Effector memory CD8-positive, alpha-beta T cell (primary cell): ENCODE results near the gene MTTP.

Experiments
- ATAC-seq: fragments of 150-1000 bp; cut with Tn5 transposase; replicated peaks from 2 replicates; pipeline ENCODE4 v1.10.0; 2021; ENCODE audit warnings: mild to moderate bottlenecking, moderate library complexity
- DNase-seq, 3 experiments: peaks; one replicate each; pipeline ENCODE4 v3.0.0; 2021
- H3K27ac Mint-ChIP-seq, 2 donors: one replicate each; pipeline ENCODE4 v1.8.0; 2022; ENCODE audit warnings: mild to moderate bottlenecking in 2 of 2, mixed read lengths in 2 of 2, moderate library complexity in 2 of 2
- H3K27me3 Mint-ChIP-seq, 2 donors: one replicate each; pipeline ENCODE4 v1.8.0; 2022; ENCODE audit warnings: mixed read lengths in 2 of 2
- H3K36me3 Mint-ChIP-seq: one replicate; pipeline ENCODE4 v1.8.0; 2022; ENCODE audit warnings: mild to moderate bottlenecking, moderate library complexity, mixed read lengths; ENCODE audit not compliant: insufficient read depth
- H3K4me1 Mint-ChIP-seq, 2 donors: one replicate each; pipeline ENCODE4 v1.8.0; 2022; ENCODE audit warnings: low read depth in 2 of 2, mixed read lengths in 2 of 2
- H3K4me3 Mint-ChIP-seq, 2 donors: one replicate each; pipeline ENCODE4 v1.8.0; 2022; ENCODE audit warnings: mild to moderate bottlenecking in 2 of 2, mixed read lengths in 2 of 2, moderate library complexity in 2 of 2
- H3K9me3 Mint-ChIP-seq, 2 donors: one replicate each; pipeline ENCODE4 v1.8.0; 2022; ENCODE audit warnings: mixed read lengths in 2 of 2

MTTP gene

GRCh38 chr4:99610605-99611175 is 36.1 kb downstream of the MTTP start:
- no peaks in the 10 kb centered on the region for H3K4me1 Mint-ChIP-seq
- H3K36me3 Mint-ChIP-seq: no peaks in the 10 kb centered on the region
- H3K27ac Mint-ChIP-seq: no peak overlapping the region
- DNase-seq: no peak
- H3K4me3 Mint-ChIP-seq: no peak overlapping the region
- no peaks in the 10 kb centered on the region for H3K9me3 Mint-ChIP-seq
- ATAC-seq: no peak
- H3K27me3 Mint-ChIP-seq: peaks cover 46 to 49% of the 10 kb centered on the region in 2 donors

GRCh38 chr4:99612281-99612680 is 37.7 kb downstream of the MTTP start:
- no peaks in the 10 kb centered on the region for H3K9me3 Mint-ChIP-seq
- no peaks in the 10 kb centered on the region for H3K36me3 Mint-ChIP-seq
- H3K4me1 Mint-ChIP-seq: no peaks in the 10 kb centered on the region
- no peak overlapping the region for H3K4me3 Mint-ChIP-seq
- ATAC-seq (no peak), DNase-seq (no peak)
- peaks cover 45 to 47% of the 10 kb centered on the region in 2 donors for H3K27me3 Mint-ChIP-seq
- no peak overlapping the region for H3K27ac Mint-ChIP-seq

DNA sequence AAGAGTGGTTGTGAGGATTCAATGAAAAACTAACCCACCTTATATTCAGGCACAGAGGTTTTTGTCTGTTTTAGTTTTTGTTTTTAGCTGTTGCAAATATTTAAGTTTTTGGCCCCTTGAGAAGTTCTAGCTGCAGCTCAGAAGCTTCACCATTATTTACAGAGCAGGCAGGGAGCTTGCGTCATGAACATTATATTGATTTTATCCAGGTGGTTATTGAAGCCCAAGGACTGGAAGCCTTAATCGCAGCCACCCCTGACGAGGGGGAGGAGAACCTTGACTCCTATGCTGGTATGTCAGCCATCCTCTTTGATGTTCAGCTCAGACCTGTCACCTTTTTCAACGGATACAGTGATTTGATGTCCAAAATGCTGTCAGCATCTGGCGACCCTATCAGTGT is 38.1 kb downstream of the MTTP start:
- no peak overlapping the region for H3K4me3 Mint-ChIP-seq
- ATAC-seq (no peak), DNase-seq (no peak)
- no peak overlapping the region for H3K27ac Mint-ChIP-seq
- no peaks in the 10 kb centered on the region for H3K9me3 Mint-ChIP-seq
- H3K27me3 Mint-ChIP-seq: peaks cover 41 to 47% of the 10 kb centered on the region in 2 donors
- H3K36me3 Mint-ChIP-seq: no peaks in the 10 kb centered on the region
- no peaks in the 10 kb centered on the region for H3K4me1 Mint-ChIP-seq

DNA sequence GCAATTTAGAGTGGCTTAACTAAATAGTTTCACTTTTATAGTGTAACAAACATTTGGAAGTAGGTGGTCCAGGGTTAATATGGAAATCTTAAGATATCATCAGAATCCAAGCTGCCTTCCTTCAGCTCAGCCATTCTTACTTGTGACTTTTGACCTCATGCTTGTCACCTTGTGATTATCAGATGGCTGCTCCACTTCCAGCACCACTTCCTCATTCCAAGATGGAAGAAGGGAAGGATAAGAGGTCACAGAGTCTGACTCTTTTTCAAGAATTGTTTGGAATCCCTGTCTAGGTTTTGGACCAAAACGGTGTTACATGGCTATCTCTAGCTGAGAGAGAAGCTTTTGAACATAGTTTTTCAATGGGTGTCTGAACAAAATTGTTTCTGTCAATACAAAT is 39.9 kb downstream of the MTTP start:
- ATAC-seq: no peak
- Mint-ChIP-seq H3K27ac (no peak overlapping the region), H3K27me3 (peaks cover 35 to 40% of the 10 kb centered on the region in 2 donors), H3K4me1 (no peaks in the 10 kb centered on the region), H3K4me3 (no peak overlapping the region), H3K36me3 (no peaks in the 10 kb centered on the region), H3K9me3 (no peaks in the 10 kb centered on the region)
- DNase-seq: no peak

GRCh38 chr4:99615170-99615820 is 40.7 kb downstream of the MTTP start:
- no peak for ATAC-seq
- no peaks in the 10 kb centered on the region for H3K9me3 Mint-ChIP-seq
- no peaks in the 10 kb centered on the region for H3K36me3 Mint-ChIP-seq
- H3K4me1 Mint-ChIP-seq: no peaks in the 10 kb centered on the region
- DNase-seq: no peak
- peaks cover 27 to 36% of the 10 kb centered on the region in 2 donors for H3K27me3 Mint-ChIP-seq
- H3K4me3 Mint-ChIP-seq: no peak overlapping the region
- no peak overlapping the region for H3K27ac Mint-ChIP-seq

DNA sequence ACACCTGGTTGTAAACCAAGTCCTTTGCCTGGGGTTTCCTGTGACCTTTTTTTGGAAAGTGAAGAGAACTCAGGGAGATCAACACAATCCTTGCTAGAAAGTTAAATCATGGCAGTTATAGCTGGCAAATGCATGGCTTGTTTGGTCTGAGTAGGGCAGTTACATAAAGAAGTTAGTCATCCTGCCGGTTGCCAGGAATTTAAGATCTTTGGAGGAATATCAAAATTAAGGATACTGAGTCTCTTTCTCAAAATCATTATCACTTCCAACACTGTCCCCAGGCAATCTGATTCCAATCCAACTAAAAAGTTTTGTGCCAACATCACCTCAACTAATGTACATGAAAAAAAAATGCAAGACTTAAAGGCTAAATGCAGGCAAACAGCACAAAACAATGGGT is 42.8 kb downstream of the MTTP start:
- Mint-ChIP-seq H3K9me3 (no peaks in the 10 kb centered on the region), H3K4me3 (no peak overlapping the region), H3K27me3 (peaks cover 11 to 29% of the 10 kb centered on the region in 2 donors), H3K27ac (no peak overlapping the region), H3K4me1 (no peaks in the 10 kb centered on the region), H3K36me3 (no peaks in the 10 kb centered on the region)
- ATAC-seq: no peak
- no peak for DNase-seq

GRCh38 chr4:99622341-99622740 is 47.7 kb downstream of the MTTP start:
- H3K36me3 Mint-ChIP-seq: no peaks in the 10 kb centered on the region
- no peak for ATAC-seq
- H3K9me3 Mint-ChIP-seq: no peaks in the 10 kb centered on the region
- DNase-seq: no peak
- H3K4me3 Mint-ChIP-seq: no peak overlapping the region
- no peak overlapping the region for H3K27ac Mint-ChIP-seq
- H3K27me3 Mint-ChIP-seq: peaks cover 10 to 18% of the 10 kb centered on the region in 2 donors
- no peaks in the 10 kb centered on the region for H3K4me1 Mint-ChIP-seq

DNA sequence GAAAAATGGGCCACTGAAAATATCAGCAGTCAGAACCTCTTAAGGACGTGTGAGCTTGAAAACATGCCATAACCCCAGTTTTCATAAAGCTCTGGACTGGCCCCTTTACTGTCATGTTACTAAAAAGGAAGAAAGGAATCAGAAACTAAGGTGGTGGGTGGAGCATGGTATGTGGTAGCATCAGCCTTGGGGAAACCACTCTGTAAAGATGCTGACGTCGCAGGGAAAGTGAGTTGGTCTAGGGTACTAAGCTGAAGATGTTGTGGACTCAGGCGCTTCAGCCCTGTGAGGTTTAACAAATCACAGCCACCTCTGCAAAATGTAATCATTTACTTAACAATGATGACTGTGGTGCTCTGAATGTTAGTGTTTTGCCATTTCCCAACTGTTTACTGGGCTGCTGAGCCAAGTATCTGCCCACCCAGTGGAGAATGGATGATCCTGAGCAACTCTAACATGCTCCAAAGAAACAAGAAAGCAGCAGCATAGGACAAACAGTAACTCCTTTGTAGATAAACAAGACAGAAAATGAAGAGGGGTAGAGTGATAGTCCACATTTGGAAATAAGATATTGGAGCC is 49.6 kb downstream of the MTTP start:
- Mint-ChIP-seq H3K4me1 (no peaks in the 10 kb centered on the region), H3K36me3 (no peaks in the 10 kb centered on the region), H3K27ac (no peak overlapping the region), H3K27me3 (peaks cover 16 to 17% of the 10 kb centered on the region in 2 donors), H3K9me3 (no peaks in the 10 kb centered on the region), H3K4me3 (no peak overlapping the region)
- DNase-seq (no peak), ATAC-seq (no peak)

DNA sequence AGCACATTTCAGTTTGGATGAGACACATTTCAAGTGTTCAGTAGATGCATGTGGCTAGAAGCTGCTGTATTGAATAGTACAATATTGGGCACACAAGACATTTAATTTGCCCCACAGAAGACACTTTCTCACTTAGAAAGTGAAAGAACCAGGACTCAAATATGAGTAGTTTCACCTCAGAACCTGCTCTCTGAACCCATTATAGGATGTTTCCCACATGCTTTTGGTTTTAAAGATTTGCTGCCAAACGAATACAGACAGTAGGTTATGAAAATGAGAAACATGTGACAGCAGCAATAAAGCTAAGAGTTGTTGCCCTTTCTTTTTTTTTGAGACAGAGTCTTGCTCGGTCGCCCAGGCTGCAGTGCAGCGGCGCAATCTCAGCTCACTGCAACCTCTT is 50.7 kb downstream of the MTTP start:
- Mint-ChIP-seq H3K27me3 (peaks cover 17 to 22% of the 10 kb centered on the region in 2 donors), H3K4me3 (no peak overlapping the region), H3K4me1 (no peaks in the 10 kb centered on the region), H3K9me3 (no peaks in the 10 kb centered on the region), H3K27ac (no peak overlapping the region), H3K36me3 (no peaks in the 10 kb centered on the region)
- no peak for DNase-seq
- no peak for ATAC-seq

DNA sequence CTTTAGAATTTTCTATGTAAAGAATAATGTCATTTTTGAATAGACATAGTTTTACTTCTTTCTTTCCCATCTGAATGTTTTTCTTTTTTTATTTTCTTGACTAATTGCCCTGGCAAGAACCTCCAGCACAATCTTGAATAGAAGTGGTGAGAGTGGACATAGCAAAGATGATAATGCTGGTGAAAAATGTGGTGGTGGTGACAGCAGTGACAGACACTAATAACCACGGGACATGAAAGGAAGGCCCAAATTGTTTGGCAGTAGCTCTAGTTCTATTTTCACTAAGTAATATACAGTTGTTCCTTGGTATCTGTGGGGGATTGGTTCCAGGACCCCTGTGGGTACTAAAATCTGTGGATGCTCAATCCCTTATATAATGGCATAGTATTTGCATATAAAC is 53.4 kb downstream of the MTTP start:
- no peak overlapping the region for H3K4me3 Mint-ChIP-seq
- no peak overlapping the region for H3K27ac Mint-ChIP-seq
- no peaks in the 10 kb centered on the region for H3K4me1 Mint-ChIP-seq
- ATAC-seq (no peak), DNase-seq (no peak)
- H3K36me3 Mint-ChIP-seq: no peaks in the 10 kb centered on the region
- H3K27me3 Mint-ChIP-seq: peaks cover 20 to 29% of the 10 kb centered on the region in 2 donors
- H3K9me3 Mint-ChIP-seq: no peaks in the 10 kb centered on the region

- H3K4me1 Mint-ChIP-seq: no peaks in the 10 kb centered on the region
- H3K36me3 Mint-ChIP-seq: no peaks in the 10 kb centered on the region
- H3K9me3 Mint-ChIP-seq: no peaks in the 10 kb centered on the region
- H3K27me3 Mint-ChIP-seq: peaks cover 23 to 40% of the 10 kb centered on the region in 2 donors
- no peak overlapping the region for H3K27ac Mint-ChIP-seq
- no peak overlapping the region for H3K4me3 Mint-ChIP-seq
- ATAC-seq (no peak), DNase-seq (no peak)
Observed at GRCh38 chr4:99629962-99630554, 55.4 kb downstream of the MTTP start.

- Mint-ChIP-seq H3K27ac (no peak overlapping the region), H3K36me3 (no peaks in the 10 kb centered on the region), H3K27me3 (peaks cover 23 to 43% of the 10 kb centered on the region in 2 donors), H3K9me3 (no peaks in the 10 kb centered on the region), H3K4me3 (no peak overlapping the region), H3K4me1 (no peaks in the 10 kb centered on the region)
- ATAC-seq (no peak), DNase-seq (no peak)
Observed at GRCh38 chr4:99630857-99631360, 56.3 kb downstream of the MTTP start.

DNA sequence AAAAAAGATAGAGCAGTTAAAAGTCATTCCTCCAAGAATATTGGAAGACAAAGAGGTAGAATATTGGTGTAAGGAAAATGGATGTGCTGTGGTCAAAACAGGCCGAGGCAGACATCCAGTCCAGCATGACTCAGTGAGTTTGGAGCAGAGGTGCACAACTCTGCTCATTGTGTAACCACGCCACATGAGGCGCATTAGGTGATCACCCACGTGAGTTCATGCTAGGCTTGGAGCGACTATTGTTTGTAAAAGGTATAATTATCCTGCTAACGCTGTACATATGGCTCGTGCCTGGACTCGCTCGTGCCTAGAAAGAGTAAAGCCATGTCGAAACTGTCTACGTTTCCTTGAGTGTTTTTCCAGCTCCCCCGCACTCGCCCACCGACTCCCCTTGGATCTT is 59.1 kb downstream of the MTTP start:
- Mint-ChIP-seq H3K4me1 (no peaks in the 10 kb centered on the region), H3K27me3 (peaks cover 17 to 31% of the 10 kb centered on the region in 2 donors), H3K9me3 (no peaks in the 10 kb centered on the region), H3K36me3 (no peaks in the 10 kb centered on the region), H3K27ac (no peak overlapping the region), H3K4me3 (no peak overlapping the region)
- DNase-seq (no peak), ATAC-seq (no peak)
